Measurements from ENCODE around the gene VSIG10.

- TF ChIP-seq PATZ1 (CRISPR knock-in tag; IDR thresholded peaks at IDR 0.05; ENCODE audit: borderline replicate concordance): no peak
- no peak for TF ChIP-seq ESRRG (CRISPR knock-in tag; IDR thresholded peaks at IDR 0.05)
Observed at GRCh38 chr12:118058227-118058626, 45.6 kb downstream of the VSIG10 start.
